Measurements from ENCODE around the gene SGSH. TPM values are rescaled to one million over a fixed set of nuclear protein-coding genes. Genes with fewer than 3 reads are reported as not detected.

Gene SGSH
- total RNA-seq = 10 to 100 TPM; 40.4 to 42.5 TPM
- polyA plus RNA-seq (2013, experiment 1 of 2) = 27.5 TPM
- 21.8 TPM for polyA plus RNA-seq (2013, experiment 2 of 2)
- long read RNA-seq, experiment 1, partial matches to known transcripts = 2 of 8 reads
- long read RNA-seq, experiment 1, other reads (novel, unspliced or antisense) = 4 of 8 reads
- long read RNA-seq, experiment 2, transcript SGSH-201 (8 exons, 2,784 nt) = major isoform, 22 of 49 reads
- long read RNA-seq, experiment 2, partial matches to known transcripts = 7 of 49 reads
- long read RNA-seq, experiment 2, other reads (novel, unspliced or antisense) = 19 of 49 reads
- long read RNA-seq, experiment 3, transcript SGSH-201 (8 exons, 2,784 nt) = major isoform, 56 of 92 reads
- long read RNA-seq, experiment 3, partial matches to known transcripts = 14 of 92 reads
- long read RNA-seq, experiment 3, other reads (novel, unspliced or antisense) = 22 of 92 reads
- long read RNA-seq, experiment 4 = 0 reads

DNA sequence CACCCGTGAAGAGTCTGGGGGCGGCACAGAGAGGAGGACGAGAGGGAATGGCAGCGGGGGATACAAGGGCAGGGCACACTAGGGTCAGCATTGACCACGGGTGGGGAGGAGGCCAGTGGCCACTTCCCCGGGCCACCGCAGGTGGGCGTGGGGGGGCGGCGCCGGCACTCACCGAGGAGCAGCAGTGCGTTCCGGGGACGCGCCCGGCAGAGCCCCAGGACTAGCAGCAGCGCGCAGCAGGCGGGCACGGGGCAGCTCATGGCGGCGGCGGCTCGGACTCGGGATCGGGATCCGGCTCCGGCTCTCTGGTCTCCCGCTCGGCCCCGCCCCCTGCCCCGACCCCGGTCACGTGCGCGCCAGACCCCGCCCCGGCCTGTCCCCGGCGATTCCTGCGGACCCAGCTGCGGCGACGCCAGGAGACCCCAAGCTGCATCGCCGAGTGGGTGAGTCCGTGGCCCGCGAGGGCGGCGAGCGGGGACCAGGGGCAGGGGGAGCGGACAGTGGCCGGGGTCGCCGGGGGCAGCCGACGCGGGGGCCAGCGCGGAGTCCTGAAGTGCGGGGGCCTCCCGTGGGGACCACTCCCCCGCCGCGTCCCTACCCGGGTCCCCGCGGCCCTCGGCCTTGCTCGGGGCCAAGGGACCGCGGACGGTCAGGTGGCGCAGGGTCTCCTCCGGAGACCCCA, at the start of gene SGSH, which contains the start of gene SLC26A11:
Gene SGSH (minus strand): TSS at position 280 of the 682 bp plus-strand sequence. CDS start 20 bp downstream, at position 260.
Gene SLC26A11 (plus strand): TSS at position 374 of the 682 bp plus-strand sequence. CDS start 1,134 bp downstream, outside the sequence.
- no peaks in the 10 kb centered on the region for H3K27me3 Mint-ChIP-seq (ENCODE audit: insufficient read depth)
- peak within 1 kb of the TSS; percentile 77 for H3K27ac Mint-ChIP-seq
- H3K9me3 Mint-ChIP-seq = no peaks in the 10 kb centered on the region
- H3K4me3 ChIP-seq (ENCODE audit: low read length) = peak within 1 kb of the TSS; percentile 86
- peak; percentile 98 for DNase-seq
- peak within 1 kb of the TSS; percentile 71 for H3K9ac ChIP-seq (ENCODE audit: extremely low read depth, low read length, poor library complexity, severe bottlenecking)
- peaks cover 13% of the 10 kb centered on the region for H3K4me1 Mint-ChIP-seq
- TF ChIP-seq, protein P1, sequence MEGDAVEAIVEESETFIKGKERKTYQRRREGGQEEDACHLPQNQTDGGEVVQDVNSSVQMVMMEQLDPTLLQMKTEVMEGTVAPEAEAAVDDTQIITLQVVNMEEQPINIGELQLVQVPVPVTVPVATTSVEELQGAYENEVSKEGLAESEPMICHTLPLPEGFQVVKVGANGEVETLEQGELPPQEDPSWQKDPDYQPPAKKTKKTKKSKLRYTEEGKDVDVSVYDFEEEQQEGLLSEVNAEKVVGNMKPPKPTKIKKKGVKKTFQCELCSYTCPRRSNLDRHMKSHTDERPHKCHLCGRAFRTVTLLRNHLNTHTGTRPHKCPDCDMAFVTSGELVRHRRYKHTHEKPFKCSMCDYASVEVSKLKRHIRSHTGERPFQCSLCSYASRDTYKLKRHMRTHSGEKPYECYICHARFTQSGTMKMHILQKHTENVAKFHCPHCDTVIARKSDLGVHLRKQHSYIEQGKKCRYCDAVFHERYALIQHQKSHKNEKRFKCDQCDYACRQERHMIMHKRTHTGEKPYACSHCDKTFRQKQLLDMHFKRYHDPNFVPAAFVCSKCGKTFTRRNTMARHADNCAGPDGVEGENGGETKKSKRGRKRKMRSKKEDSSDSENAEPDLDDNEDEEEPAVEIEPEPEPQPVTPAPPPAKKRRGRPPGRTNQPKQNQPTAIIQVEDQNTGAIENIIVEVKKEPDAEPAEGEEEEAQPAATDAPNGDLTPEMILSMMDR (conservative IDR thresholded peaks at IDR 0.05) = no peak
- H3K27ac ChIP-seq (ENCODE audit: low read depth, low read length) = no peak within 1 kb of the TSS
- no peaks in the 10 kb centered on the region for H3K9me3 ChIP-seq (ENCODE audit: control insufficient read depth, low read length)
- peaks cover 38% of the 10 kb centered on the region for H3K36me3 Mint-ChIP-seq (ENCODE audit: low read depth)
- 0% methylated on average over 5 to 77 of the region's 77 CpGs for WGBS, 2 experiments (ENCODE audit: insufficient coverage in 1 of 2, insufficient read length in 1 of 2)
- H3K4me3 Mint-ChIP-seq = peak within 1 kb of the TSS; percentile 88
- H3K36me3 ChIP-seq (ENCODE audit: control insufficient read depth, insufficient read depth, low read length) = peaks cover 37% of the 10 kb centered on the region
- no peaks in the 10 kb centered on the region for H3K27me3 ChIP-seq (ENCODE audit: control insufficient read depth, insufficient read depth, low read length, poor library complexity, severe bottlenecking)
- no peaks in the 10 kb centered on the region for H3K4me1 ChIP-seq (ENCODE audit: control insufficient read depth, insufficient read depth, low read length)

DNA sequence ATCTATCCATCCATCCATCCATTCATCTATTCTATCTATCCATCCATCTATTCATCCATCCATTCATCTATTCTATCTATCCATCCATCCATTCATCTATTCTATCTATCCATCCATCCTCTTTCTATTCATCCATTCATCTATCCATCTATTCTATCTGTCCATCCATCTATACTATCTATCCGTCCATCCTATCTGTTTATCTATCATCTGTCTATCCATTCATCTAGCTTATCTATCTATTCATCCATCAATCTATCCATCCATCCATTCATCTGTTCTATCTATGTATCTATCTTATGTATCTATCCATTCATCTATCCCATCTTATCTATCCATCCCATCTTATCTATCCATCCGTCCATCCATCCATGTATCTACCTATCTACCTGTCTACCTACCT, 49.3 kb upstream of the SGSH start:
- H3K9me3 Mint-ChIP-seq = peaks cover 4% of the 10 kb centered on the region
- no peak overlapping the region for H3K4me3 ChIP-seq (ENCODE audit: low read length)

DNA sequence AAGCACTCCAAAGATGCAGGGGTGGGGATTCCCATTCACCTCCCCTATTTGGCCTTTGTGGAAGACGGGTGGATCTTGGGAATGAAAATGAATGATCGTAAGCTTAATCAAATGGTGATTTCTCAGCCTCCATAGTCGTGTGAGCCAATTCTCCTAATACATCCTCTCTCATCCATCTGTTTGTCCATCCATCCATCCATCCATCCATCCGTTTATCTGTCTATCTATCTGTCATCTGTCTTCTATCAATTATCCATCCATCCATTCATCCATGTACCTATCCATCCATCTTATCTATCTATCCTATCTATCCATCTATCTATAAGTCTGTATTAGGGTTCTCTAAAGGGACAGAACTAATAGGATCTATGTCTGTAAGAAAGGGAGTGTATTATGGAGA, 48.3 kb upstream of the SGSH start:
- 66 to 75% methylated on average over 3 to 4 of the region's 4 CpGs for WGBS, 2 experiments (ENCODE audit: insufficient coverage in 1 of 2, insufficient read length in 1 of 2)
- DNase-seq = no peak

More for the DNA sequence above, 49.3 kb upstream of the SGSH start:
- H3K27ac ChIP-seq (ENCODE audit: low read depth, low read length) = peak overlapping the region; percentile 96
- H3K9ac ChIP-seq (ENCODE audit: extremely low read depth, low read length, poor library complexity, severe bottlenecking) = no peak overlapping the region
- Mint-ChIP-seq H3K27ac (no peak overlapping the region), H3K36me3 (ENCODE audit: low read depth) (peaks cover 42% of the 10 kb centered on the region), H3K4me3 (no peak overlapping the region), H3K4me1 (peaks cover 7% of the 10 kb centered on the region), H3K27me3 (ENCODE audit: insufficient read depth) (no peaks in the 10 kb centered on the region)
- DNase-seq = no peak
- peaks cover 10% of the 10 kb centered on the region for H3K4me1 ChIP-seq (ENCODE audit: control insufficient read depth, insufficient read depth, low read length)
- H3K9me3 ChIP-seq (ENCODE audit: control insufficient read depth, low read length) = no peaks in the 10 kb centered on the region
- peaks cover 41% of the 10 kb centered on the region for H3K36me3 ChIP-seq (ENCODE audit: control insufficient read depth, insufficient read depth, low read length)
- H3K27me3 ChIP-seq (ENCODE audit: control insufficient read depth, insufficient read depth, low read length, poor library complexity, severe bottlenecking) = no peaks in the 10 kb centered on the region
- TF ChIP-seq, protein P1 (conservative IDR thresholded peaks at IDR 0.05) = no peak
- 86 to 100% methylated on average over 1 to 2 of the region's 2 CpGs for WGBS, 2 experiments (ENCODE audit: insufficient coverage in 1 of 2, insufficient read length in 1 of 2)

More for the DNA sequence above, 48.3 kb upstream of the SGSH start:
- Histone ChIP-seq H3K27me3 (ENCODE audit: control insufficient read depth, insufficient read depth, low read length, poor library complexity, severe bottlenecking) (no peaks in the 10 kb centered on the region), H3K4me3 (ENCODE audit: low read length) (no peak overlapping the region), H3K9me3 (ENCODE audit: control insufficient read depth, low read length) (no peaks in the 10 kb centered on the region), H3K36me3 (ENCODE audit: control insufficient read depth, insufficient read depth, low read length) (peaks cover 41% of the 10 kb centered on the region), H3K4me1 (ENCODE audit: control insufficient read depth, insufficient read depth, low read length) (peaks cover 10% of the 10 kb centered on the region), H3K27ac (ENCODE audit: low read depth, low read length) (no peak overlapping the region), H3K9ac (ENCODE audit: extremely low read depth, low read length, poor library complexity, severe bottlenecking) (no peak overlapping the region)
- TF ChIP-seq, protein P1 (conservative IDR thresholded peaks at IDR 0.05) = no peak
- Mint-ChIP-seq H3K27me3 (ENCODE audit: insufficient read depth) (no peaks in the 10 kb centered on the region), H3K4me1 (peaks cover 7% of the 10 kb centered on the region), H3K9me3 (peaks cover 4% of the 10 kb centered on the region), H3K36me3 (ENCODE audit: low read depth) (peaks cover 35% of the 10 kb centered on the region), H3K4me3 (no peak overlapping the region), H3K27ac (no peak overlapping the region)
